Uterus (tissue), 4 donors: ENCODE measurements around the gene SCAP. TPM values are rescaled to one million over a fixed set of nuclear protein-coding genes. Genes with fewer than 3 reads are reported as not detected.

Source experiments
- DNase-seq, 2 donors: peaks; one replicate each; pipeline ENCODE4 v3.0.0-alpha.2; 2019 to 2020
- H3K27ac ChIP-seq, 2 donors: fragments of 200-600 bp; sonication (generic); 1 replicate in 1 of 2; 2 replicates in 1 of 2; pipeline ENCODE4 v1.5.1; 2016 to 2018
- H3K27me3 ChIP-seq, 2 donors: fragments of 200-600 bp; sonication (generic); one replicate each; pipeline ENCODE4 v1.5.1; 2018 to 2019; ENCODE audit warnings: control low read depth in 1 of 2
- H3K36me3 ChIP-seq, 2 donors: fragments of 200-600 bp; sonication (generic); one replicate each; pipeline ENCODE4 v1.5.1; 2019; ENCODE audit warnings: control low read depth in 1 of 2
- H3K4me1 ChIP-seq, 2 donors: fragments of 200-600 bp; sonication (generic); one replicate each; pipeline ENCODE4 v1.5.1; 2018 to 2019; ENCODE audit warnings: control low read depth in 1 of 2
- H3K4me3 ChIP-seq, 2 donors: fragments of 200-600 bp; sonication (generic); 1 replicate in 1 of 2; 2 replicates in 1 of 2; pipeline ENCODE4 v1.5.1; 2018 to 2019; ENCODE audit warnings: mild to moderate bottlenecking in 1 of 2
- H3K9me3 ChIP-seq, 2 donors: fragments of 200-600 bp; sonication (generic); one replicate each; pipeline ENCODE4 v1.5.1; 2019; ENCODE audit warnings: control low read depth in 1 of 2
- CTCF ChIP-seq, 4 experiments: fragments of 200-600 bp in 2 of 4; fragments of 450-650 bp in 2 of 4; sonication (generic) in 2 of 4; IDR thresholded peaks; one replicate each; pipeline ENCODE4 v1.5.1; 2016 to 2019; ENCODE audit warnings: antibody characterized with exemption in 4 of 4, mild to moderate bottlenecking in 2 of 4, moderate library complexity in 1 of 4
- POLR2A ChIP-seq, 2 donors: fragments of 450-650 bp; IDR thresholded peaks; one replicate each; pipeline ENCODE4 v1.6.1; 2016; ENCODE audit warnings: antibody characterized with exemption in 2 of 2, mild to moderate bottlenecking in 1 of 2, moderate library complexity in 1 of 2
- intact Hi-C: fragments of 100-400 bp; cut with DNase I; formaldehyde crosslinking; loops from one replicate; pipeline ENCODE4 v1.15.1; 2023; ENCODE audit warnings: low total_unique reads
- total RNA-seq, 4 donors: library from RNA; depleted of rRNA in 3 of 4; stranded (reverse); fragments of >200 nt in 3 of 4; gene quantifications; one replicate each; pipeline versions ENCODE4 v1.1.0 to v1.2.4, GENCODE V29; 2014 to 2023
- donor health status: DM: yes; HTN: yes; CAD: no.

The SCAP gene
- total RNA-seq, 4 donors from 2014 or later, result 28.7 to 93.0 (median 48.3) TPM

GRCh38 chr3:47414161-47414564 lies 61.6 kb downstream of the SCAP start:
- H3K4me1 ChIP-seq, result no peaks in the 10 kb centered on the region
- DNase-seq, result no peak
- no peaks in the 10 kb centered on the region for H3K36me3 ChIP-seq
- no peaks in the 10 kb centered on the region for H3K27me3 ChIP-seq
- no peaks in the 10 kb centered on the region for H3K9me3 ChIP-seq
- no peak overlapping the region for H3K4me3 ChIP-seq
- H3K27ac ChIP-seq, result no peak overlapping the region
- intact Hi-C loops, result no loop called here
- TF ChIP-seq POLR2A (IDR thresholded peaks at IDR 0.05) (no peak), CTCF (IDR thresholded peaks at IDR 0.05) (no peak)

GRCh38 chr3:47413751-47414150 lies 62.0 kb downstream of the SCAP start:
- Histone ChIP-seq H3K9me3 (no peaks in the 10 kb centered on the region), H3K36me3 (no peaks in the 10 kb centered on the region), H3K27me3 (no peaks in the 10 kb centered on the region), H3K4me3 (no peak overlapping the region), H3K27ac (no peak overlapping the region), H3K4me1 (no peaks in the 10 kb centered on the region)
- TF ChIP-seq POLR2A (IDR thresholded peaks at IDR 0.05), result no peak
- no peak for TF ChIP-seq CTCF (IDR thresholded peaks at IDR 0.05)
- no peak for DNase-seq
- intact Hi-C loops, result no loop called here

- intact Hi-C loops, result no loop called here
- no peaks in the 10 kb centered on the region for H3K27me3 ChIP-seq
- no peak for DNase-seq
- H3K27ac ChIP-seq, result no peak overlapping the region
- H3K4me3 ChIP-seq, result no peak overlapping the region
- H3K9me3 ChIP-seq, result no peaks in the 10 kb centered on the region
- TF ChIP-seq CTCF (IDR thresholded peaks at IDR 0.05), result no peak
- TF ChIP-seq POLR2A (IDR thresholded peaks at IDR 0.05), result no peak
- H3K36me3 ChIP-seq, result no peaks in the 10 kb centered on the region
- no peaks in the 10 kb centered on the region for H3K4me1 ChIP-seq
Measured at GRCh38 chr3:47412842-47413520, 62.8 kb downstream of the SCAP start.

- Histone ChIP-seq H3K9me3 (no peaks in the 10 kb centered on the region), H3K27ac (no peak overlapping the region), H3K4me1 (no peaks in the 10 kb centered on the region), H3K4me3 (no peak overlapping the region), H3K27me3 (no peaks in the 10 kb centered on the region), H3K36me3 (no peaks in the 10 kb centered on the region)
- intact Hi-C loops, result no loop called here
- no peak for TF ChIP-seq CTCF (IDR thresholded peaks at IDR 0.05)
- no peak for TF ChIP-seq POLR2A (IDR thresholded peaks at IDR 0.05)
- no peak for DNase-seq
Measured at GRCh38 chr3:47412453-47412756, 63.3 kb downstream of the SCAP start.

GRCh38 chr3:47411696-47412452 lies 63.9 kb downstream of the SCAP start:
- no peaks in the 10 kb centered on the region for H3K36me3 ChIP-seq
- intact Hi-C loops, result no loop called here

More at GRCh38 chr3:47411696-47412452, 63.9 kb downstream of the SCAP start:
- Histone ChIP-seq H3K4me1 (no peaks in the 10 kb centered on the region), H3K4me3 (no peak overlapping the region), H3K9me3 (no peaks in the 10 kb centered on the region), H3K27ac (no peak overlapping the region), H3K27me3 (no peaks in the 10 kb centered on the region)
- TF ChIP-seq POLR2A (IDR thresholded peaks at IDR 0.05) (no peak), CTCF (IDR thresholded peaks at IDR 0.05) (no peak)
- no peak for DNase-seq
